HepG2 (cell line): Measurements from ENCODE around the gene ZC3H18. TPM values are rescaled to one million over a fixed set of nuclear protein-coding genes. Genes with fewer than 3 reads are reported as not detected.

Experiments used
- CCDC6 ChIP-seq: sonication (generic); formaldehyde crosslinking; IDR thresholded peaks from 2 replicates; pipeline ENCODE4 v1.8.1; 2022; ENCODE audit warnings: mild to moderate bottlenecking, missing genetic modification reagents, moderate library complexity
- MIER3 ChIP-seq: IDR thresholded peaks from 2 replicates; pipeline ENCODE4 v1.6.1; 2016; ENCODE audit warnings: missing compliant biosample characterization, borderline replicate concordance
- PRDM4 ChIP-seq: sonication (generic); formaldehyde crosslinking; IDR thresholded peaks from 2 replicates; pipeline ENCODE4 v1.9.0; 2021; ENCODE audit warnings: missing genetic modification reagents, borderline replicate concordance
- RARG ChIP-seq: sonication (generic); formaldehyde crosslinking; IDR thresholded peaks from 2 replicates; pipeline ENCODE4 v1.4.0; 2020; ENCODE audit warnings: low read depth, mild to moderate bottlenecking, missing genetic modification reagents
- SOX6 ChIP-seq, 2 experiments: fragments of 450-650 bp in 1 of 2; sonication (generic) in 1 of 2; formaldehyde crosslinking in 1 of 2; IDR thresholded peaks; 2 replicates each; pipeline versions ENCODE4 v1.4.0 to v1.6.1; 2017 to 2020; ENCODE audit warnings: antibody characterized with exemption in 1 of 2, mild to moderate bottlenecking in 1 of 2, missing genetic modification reagents in 1 of 2
- SP2 ChIP-seq: sonication (generic); formaldehyde crosslinking; IDR thresholded peaks from 2 replicates; pipeline ENCODE4 v1.5.1; 2020; ENCODE audit warnings: mild to moderate bottlenecking, missing genetic modification reagents
- ZFYVE20 ChIP-seq: sonication (generic); formaldehyde crosslinking; IDR thresholded peaks from 2 replicates; pipeline ENCODE4 v1.8.0; 2023; ENCODE audit warnings: low read depth, mild to moderate bottlenecking, moderate library complexity, missing genetic modification reagents, borderline replicate concordance
- ZNF20 ChIP-seq: sonication (generic); formaldehyde crosslinking; IDR thresholded peaks from 2 replicates; pipeline ENCODE4 v1.4.0; 2020; ENCODE audit warnings: mild to moderate bottlenecking, moderate library complexity, missing genetic modification reagents
- ZNF326 ChIP-seq: sonication (generic); formaldehyde crosslinking; IDR thresholded peaks from 2 replicates; pipeline ENCODE4 v1.4.0; 2020; ENCODE audit warnings: missing genetic modification reagents, borderline replicate concordance
- ZNF703 ChIP-seq: sonication (generic); formaldehyde crosslinking; IDR thresholded peaks from 2 replicates; pipeline ENCODE4 v1.5.1; 2020; ENCODE audit warnings: missing genetic modification reagents, mild to moderate bottlenecking, moderate library complexity, borderline replicate concordance
- ZNF720 ChIP-seq: sonication (generic); formaldehyde crosslinking; IDR thresholded peaks from 2 replicates; pipeline ENCODE4 v1.4.0; 2020; ENCODE audit warnings: missing genetic modification reagents
- ZNF746 ChIP-seq: sonication (generic); formaldehyde crosslinking; IDR thresholded peaks from 2 replicates; pipeline ENCODE4 v1.8.0; 2022; ENCODE audit warnings: mild to moderate bottlenecking, missing genetic modification reagents
- polyA plus RNA-seq, 8 experiments: library from polyadenylated mRNA; depleted of rRNA in 3 of 8; stranded (reverse) in 7 of 8; unstranded in 1 of 8; fragments of >200 nt; fragmentation: Illumina TruSeq in 4 of 8; extraction: Trizol in 4 of 8; gene quantifications; 2 replicates each; pipeline versions ENCODE4 v1.2.1 to v1.2.3, GENCODE V29; 2011 to 2016; ENCODE audit warnings: low read depth in 4 of 8, missing spikeins in 1 of 8, mixed read lengths in 1 of 8; ENCODE audit not compliant: insufficient read depth in 1 of 8
- total RNA-seq, 5 experiments: library from RNA; depleted of rRNA; stranded (reverse); fragments of >200 nt; fragmentation: Illumina TruSeq; extraction: Trizol; gene quantifications; 2 replicates each; pipeline ENCODE4 v1.2.3, GENCODE V29; 2016; ENCODE audit warnings: low read depth in 1 of 5
- TF ChIP-seq, protein P1 (sequence below): sonication (generic); formaldehyde crosslinking; IDR thresholded peaks from 2 replicates; pipeline ENCODE4 v1.4.0; 2020; ENCODE audit warnings: missing genetic modification reagents
- TF ChIP-seq, protein P2 (sequence below), 2 experiments: fragments of 450-650 bp in 1 of 2; sonication (generic) in 1 of 2; formaldehyde crosslinking in 1 of 2; IDR thresholded peaks; 2 replicates each; pipeline versions ENCODE4 v1.6.1 to v1.8.0; 2016 to 2022; ENCODE audit warnings: antibody characterized with exemption in 1 of 2, mild to moderate bottlenecking in 1 of 2, missing genetic modification reagents in 1 of 2

ZC3H18 gene
- total and polyA plus RNA-seq, 2 of the 13 experiments (the other 11 are each of a cell fraction or from before 2014, with no cell fraction given) = 11.2 to 27.4 TPM

DNA sequence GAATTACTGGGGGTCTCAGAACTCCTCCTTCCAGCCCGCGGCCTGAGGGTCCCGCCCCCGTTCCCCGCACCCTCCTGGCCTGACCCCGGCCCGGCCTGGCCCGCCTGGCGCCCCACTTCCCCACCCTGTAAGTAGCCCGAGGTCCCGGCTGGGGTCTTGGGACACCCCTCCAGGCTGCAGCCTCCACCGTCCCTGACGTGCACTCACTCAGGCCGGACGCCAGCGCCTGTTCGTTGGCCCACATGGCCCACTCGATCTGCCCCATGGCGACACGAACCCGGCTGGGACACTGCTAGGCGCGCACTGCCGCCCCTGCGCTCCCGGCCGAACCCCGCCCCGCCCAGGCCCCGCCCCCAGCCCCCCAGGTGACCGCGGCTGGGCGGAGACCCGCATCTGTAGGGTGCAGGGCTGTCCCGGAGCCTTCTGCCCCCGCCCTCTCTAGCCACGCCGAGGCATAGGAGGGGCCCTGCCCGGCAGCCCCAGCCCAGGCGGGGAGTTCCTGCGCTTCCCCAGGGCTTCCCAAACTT is 80.6 kb downstream of the ZC3H18 start, which contains the start of gene CYBA (continued):
- TF ChIP-seq PRDM4 (CRISPR knock-in tag) (0 out of 2 replicates have a peak, but pooled peaks have one; percentile 61), ZNF20 (no peak), RARG (no peak; the same call in 1 of the 2 replicates), ZNF746 (CRISPR knock-in tag) (peak; percentile 19; the same call in 1 of the 2 replicates), SOX6 (IDR thresholded peaks at IDR 0.05) (no peak), SOX6 (CRISPR knock-in tag; IDR thresholded peaks at IDR 0.05) (no peak), ZNF720 (no peak), MIER3 (peak; percentile 50; the same call in 1 of the 2 replicates), ZNF326 (CRISPR knock-in tag) (peak; percentile 97), SP2 (peak; percentile 44), ZFYVE20 (no peak), CCDC6 (no peak), ZNF703 (CRISPR knock-in tag) (no peak; the same call in 1 of the 2 replicates)
- TF ChIP-seq, protein P1, sequence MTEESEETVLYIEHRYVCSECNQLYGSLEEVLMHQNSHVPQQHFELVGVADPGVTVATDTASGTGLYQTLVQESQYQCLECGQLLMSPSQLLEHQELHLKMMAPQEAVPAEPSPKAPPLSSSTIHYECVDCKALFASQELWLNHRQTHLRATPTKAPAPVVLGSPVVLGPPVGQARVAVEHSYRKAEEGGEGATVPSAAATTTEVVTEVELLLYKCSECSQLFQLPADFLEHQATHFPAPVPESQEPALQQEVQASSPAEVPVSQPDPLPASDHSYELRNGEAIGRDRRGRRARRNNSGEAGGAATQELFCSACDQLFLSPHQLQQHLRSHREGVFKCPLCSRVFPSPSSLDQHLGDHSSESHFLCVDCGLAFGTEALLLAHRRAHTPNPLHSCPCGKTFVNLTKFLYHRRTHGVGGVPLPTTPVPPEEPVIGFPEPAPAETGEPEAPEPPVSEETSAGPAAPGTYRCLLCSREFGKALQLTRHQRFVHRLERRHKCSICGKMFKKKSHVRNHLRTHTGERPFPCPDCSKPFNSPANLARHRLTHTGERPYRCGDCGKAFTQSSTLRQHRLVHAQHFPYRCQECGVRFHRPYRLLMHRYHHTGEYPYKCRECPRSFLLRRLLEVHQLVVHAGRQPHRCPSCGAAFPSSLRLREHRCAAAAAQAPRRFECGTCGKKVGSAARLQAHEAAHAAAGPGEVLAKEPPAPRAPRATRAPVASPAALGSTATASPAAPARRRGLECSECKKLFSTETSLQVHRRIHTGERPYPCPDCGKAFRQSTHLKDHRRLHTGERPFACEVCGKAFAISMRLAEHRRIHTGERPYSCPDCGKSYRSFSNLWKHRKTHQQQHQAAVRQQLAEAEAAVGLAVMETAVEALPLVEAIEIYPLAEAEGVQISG (CRISPR knock-in tag) = no peak; the same call in 1 of the 2 replicates
- TF ChIP-seq, protein P2, sequence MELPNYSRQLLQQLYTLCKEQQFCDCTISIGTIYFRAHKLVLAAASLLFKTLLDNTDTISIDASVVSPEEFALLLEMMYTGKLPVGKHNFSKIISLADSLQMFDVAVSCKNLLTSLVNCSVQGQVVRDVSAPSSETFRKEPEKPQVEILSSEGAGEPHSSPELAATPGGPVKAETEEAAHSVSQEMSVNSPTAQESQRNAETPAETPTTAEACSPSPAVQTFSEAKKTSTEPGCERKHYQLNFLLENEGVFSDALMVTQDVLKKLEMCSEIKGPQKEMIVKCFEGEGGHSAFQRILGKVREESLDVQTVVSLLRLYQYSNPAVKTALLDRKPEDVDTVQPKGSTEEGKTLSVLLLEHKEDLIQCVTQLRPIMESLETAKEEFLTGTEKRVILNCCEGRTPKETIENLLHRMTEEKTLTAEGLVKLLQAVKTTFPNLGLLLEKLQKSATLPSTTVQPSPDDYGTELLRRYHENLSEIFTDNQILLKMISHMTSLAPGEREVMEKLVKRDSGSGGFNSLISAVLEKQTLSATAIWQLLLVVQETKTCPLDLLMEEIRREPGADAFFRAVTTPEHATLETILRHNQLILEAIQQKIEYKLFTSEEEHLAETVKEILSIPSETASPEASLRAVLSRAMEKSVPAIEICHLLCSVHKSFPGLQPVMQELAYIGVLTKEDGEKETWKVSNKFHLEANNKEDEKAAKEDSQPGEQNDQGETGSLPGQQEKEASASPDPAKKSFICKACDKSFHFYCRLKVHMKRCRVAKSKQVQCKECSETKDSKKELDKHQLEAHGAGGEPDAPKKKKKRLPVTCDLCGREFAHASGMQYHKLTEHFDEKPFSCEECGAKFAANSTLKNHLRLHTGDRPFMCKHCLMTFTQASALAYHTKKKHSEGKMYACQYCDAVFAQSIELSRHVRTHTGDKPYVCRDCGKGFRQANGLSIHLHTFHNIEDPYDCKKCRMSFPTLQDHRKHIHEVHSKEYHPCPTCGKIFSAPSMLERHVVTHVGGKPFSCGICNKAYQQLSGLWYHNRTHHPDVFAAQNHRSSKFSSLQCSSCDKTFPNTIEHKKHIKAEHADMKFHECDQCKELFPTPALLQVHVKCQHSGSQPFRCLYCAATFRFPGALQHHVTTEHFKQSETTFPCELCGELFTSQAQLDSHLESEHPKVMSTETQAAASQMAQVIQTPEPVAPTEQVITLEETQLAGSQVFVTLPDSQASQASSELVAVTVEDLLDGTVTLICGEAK (IDR thresholded peaks at IDR 0.05) = no peak
- TF ChIP-seq, protein P2 (CRISPR knock-in tag; IDR thresholded peaks at IDR 0.05) = no peak
